Stimulated activated CD8-positive, alpha-beta memory T cell treated with anti-CD3 and anti-CD28 coated beads, Interleukin-7, amount 100 ng/mL, for 24 hours (primary cell): Measurements from ENCODE around the gene ZNF223.

ENCODE experiments used
- DNase-seq: peaks from one replicate; pipeline ENCODE4 v3.0.0-alpha.2; 2020; ENCODE audit warnings: low read depth

The ZNF223 gene

GRCh38 chr19:44071824-44072542 is 20.1 kb downstream of the ZNF223 start, which contains the start of gene ZNF284:
Gene ZNF284, plus strand, starts transcription at chr19:44072159. Its CDS starts 4,231 bp downstream, at chr19:44076390.
- DNase-seq, result peak; percentile 56

- no peak for DNase-seq
Measured at GRCh38 chr19:44072543-44073401, 20.9 kb downstream of the ZNF223 start.

- no peak for DNase-seq
Measured at GRCh38 chr19:44076325-44076724, 24.5 kb downstream of the ZNF223 start.

- no peak for DNase-seq
Measured at GRCh38 chr19:44092108-44092507, 40.3 kb downstream of the ZNF223 start.

- peak; percentile 55 for DNase-seq
Measured at GRCh38 chr19:44093931-44094765, 42.3 kb downstream of the ZNF223 start, which contains the start of gene ZNF224. Gene ZNF224, plus strand, starts transcription at chr19:44094361. Its CDS starts 3,513 bp downstream, at chr19:44097874.

GRCh38 chr19:44107751-44108150 is 55.9 kb downstream of the ZNF223 start:
- no peak for DNase-seq

GRCh38 chr19:44109458-44109857 is 57.6 kb downstream of the ZNF223 start:
- DNase-seq, result no peak

GRCh38 chr19:44111910-44112463 is 60.2 kb downstream of the ZNF223 start:
- no peak for DNase-seq

- DNase-seq, result no peak
Measured at GRCh38 chr19:44112802-44113137, 60.9 kb downstream of the ZNF223 start.

GRCh38 chr19:44113138-44113783 is 61.4 kb downstream of the ZNF223 start, which contains the start of gene ZNF225:
Gene ZNF225, plus strand, starts transcription at chr19:44113399. Its CDS starts 2,429 bp downstream, at chr19:44115828.
- DNase-seq, result peak; percentile 70

- no peak for DNase-seq
Measured at GRCh38 chr19:44113784-44114390, 62.1 kb downstream of the ZNF223 start.
